HTERT RPE-1 (cell line): ENCODE data around the gene SND1.
"Not testable (repeated sequence)": the region's sequence is repeated elsewhere in the genome, so short reads cannot be mapped to it uniquely, and the experiment has no call there.

Source experiments
- in situ Hi-C: fragments of 300-500 bp; cut with MboI; formaldehyde crosslinking; loops from 4 replicates; pipeline ENCODE4 v1.14.3; 2020; ENCODE audit warnings: low sequenced_read_pairs

SND1 gene

GRCh38 chr7:127901895-127902703 is 250.1 kb downstream of the SND1 start:
- in situ Hi-C loops: no loop called here

GRCh38 chr7:127902753-127903152 is 250.8 kb downstream of the SND1 start:
- in situ Hi-C loops: not testable (repeated sequence)

GRCh38 chr7:127903892-127904669 is 252.1 kb downstream of the SND1 start:
- in situ Hi-C loops: no loop called here

- in situ Hi-C loops: no loop called here
These were observed 252.6 kb downstream of the SND1 start for GRCh38 chr7:127904670-127904985.

- in situ Hi-C loops: no loop called here
These were observed 253.0 kb downstream of the SND1 start for GRCh38 chr7:127905021-127905420.

- in situ Hi-C loops: no loop called here
These were observed 253.7 kb downstream of the SND1 start for GRCh38 chr7:127905491-127906330.

GRCh38 chr7:127907110-127908040 is 255.4 kb downstream of the SND1 start:
- in situ Hi-C loops: no loop called here

GRCh38 chr7:127908430-127909258 is 256.6 kb downstream of the SND1 start:
- in situ Hi-C loops: no loop called here

- in situ Hi-C loops: no loop called here
These were observed 257.6 kb downstream of the SND1 start for GRCh38 chr7:127909424-127910152.

- in situ Hi-C loops: no loop called here
These were observed 258.7 kb downstream of the SND1 start for GRCh38 chr7:127910670-127911069.

- in situ Hi-C loops: no loop called here
These were observed 260.0 kb downstream of the SND1 start for GRCh38 chr7:127911968-127912511.

GRCh38 chr7:127912901-127913300 is 260.9 kb downstream of the SND1 start:
- in situ Hi-C loops: no loop called here

- in situ Hi-C loops: no loop called here
These were observed 261.7 kb downstream of the SND1 start for GRCh38 chr7:127913686-127914085.

GRCh38 chr7:127914693-127915092 is 262.7 kb downstream of the SND1 start:
- in situ Hi-C loops: no loop called here

GRCh38 chr7:127916735-127917134 is 264.7 kb downstream of the SND1 start:
- in situ Hi-C loops: no loop called here

- in situ Hi-C loops: no loop called here
These were observed 266.1 kb downstream of the SND1 start for GRCh38 chr7:127918130-127918529.

- in situ Hi-C loops: no loop called here
These were observed 268.9 kb downstream of the SND1 start for GRCh38 chr7:127920787-127921438.

GRCh38 chr7:127922656-127923055 is 270.7 kb downstream of the SND1 start:
- in situ Hi-C loops: no loop called here
